ENCODE results near the gene CARMIL1.

Gene CARMIL1

DNA sequence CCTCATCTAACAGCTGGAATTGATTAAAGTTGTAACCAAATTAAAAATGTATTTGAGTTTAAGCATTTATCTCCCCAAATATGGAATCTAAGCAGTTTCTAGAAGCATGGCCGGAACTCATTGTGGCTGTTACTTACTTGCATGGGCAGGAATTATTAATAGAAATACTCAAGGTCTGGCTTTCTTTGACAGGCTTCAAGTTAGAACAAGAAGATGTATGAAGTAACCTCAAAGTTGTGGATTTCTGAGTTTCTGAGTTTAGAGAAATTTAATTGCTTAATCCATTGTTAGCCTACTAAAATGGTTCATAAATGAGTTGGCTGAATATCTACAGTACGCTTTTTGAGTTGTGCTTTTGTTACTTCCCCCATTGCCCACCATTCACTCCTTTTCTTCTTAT is 7.7 kb downstream of the CARMIL1 start (continued):
- TF ChIP-seq ZNF202 (tag by site-specific recombination; IDR thresholded peaks at IDR 0.05; ENCODE audit: borderline replicate concordance) (no peak), KLF1 (tag by site-specific recombination; IDR thresholded peaks at IDR 0.05) (no peak), ZNF211 (tag by site-specific recombination; IDR thresholded peaks at IDR 0.05; ENCODE audit: low read depth) (no peak), ZNF423 (tag by site-specific recombination; IDR thresholded peaks at IDR 0.05) (no peak), ZBTB21 (tag by site-specific recombination; IDR thresholded peaks at IDR 0.05) (no peak), ZNF24 (tag by site-specific recombination; IDR thresholded peaks at IDR 0.05) (no peak), ZBTB17 (tag by site-specific recombination; IDR thresholded peaks at IDR 0.05) (no peak)
- TF ChIP-seq, protein P1, sequence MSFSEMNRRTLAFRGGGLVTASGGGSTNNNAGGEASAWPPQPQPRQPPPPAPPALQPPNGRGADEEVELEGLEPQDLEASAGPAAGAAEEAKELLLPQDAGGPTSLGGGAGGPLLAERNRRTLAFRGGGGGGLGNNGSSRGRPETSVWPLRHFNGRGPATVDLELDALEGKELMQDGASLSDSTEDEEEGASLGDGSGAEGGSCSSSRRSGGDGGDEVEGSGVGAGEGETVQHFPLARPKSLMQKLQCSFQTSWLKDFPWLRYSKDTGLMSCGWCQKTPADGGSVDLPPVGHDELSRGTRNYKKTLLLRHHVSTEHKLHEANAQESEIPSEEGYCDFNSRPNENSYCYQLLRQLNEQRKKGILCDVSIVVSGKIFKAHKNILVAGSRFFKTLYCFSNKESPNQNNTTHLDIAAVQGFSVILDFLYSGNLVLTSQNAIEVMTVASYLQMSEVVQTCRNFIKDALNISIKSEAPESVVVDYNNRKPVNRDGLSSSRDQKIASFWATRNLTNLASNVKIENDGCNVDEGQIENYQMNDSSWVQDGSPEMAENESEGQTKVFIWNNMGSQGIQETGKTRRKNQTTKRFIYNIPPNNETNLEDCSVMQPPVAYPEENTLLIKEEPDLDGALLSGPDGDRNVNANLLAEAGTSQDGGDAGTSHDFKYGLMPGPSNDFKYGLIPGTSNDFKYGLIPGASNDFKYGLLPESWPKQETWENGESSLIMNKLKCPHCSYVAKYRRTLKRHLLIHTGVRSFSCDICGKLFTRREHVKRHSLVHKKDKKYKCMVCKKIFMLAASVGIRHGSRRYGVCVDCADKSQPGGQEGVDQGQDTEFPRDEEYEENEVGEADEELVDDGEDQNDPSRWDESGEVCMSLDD (tag by site-specific recombination; IDR thresholded peaks at IDR 0.05): no peak

GRCh38 chr6:25287941-25288340 is 8.8 kb downstream of the CARMIL1 start:
- no peak overlapping the region for H3K27ac ChIP-seq (ENCODE audit: extremely low read depth, low read depth, low read length)
- ChIA-PET POLR2A (interaction anchor here (0.6 kb wide), 1 partner anchor 19 kb away, joined by 4 read pairs; no protein-coding TSS in a partner anchor), CTCF (interaction anchor here (1.7 to 2.3 kb wide), 3 partner anchors 9 to 202 kb away, joined by 5 to 7 read pairs (median 5); partner anchors contain the start of gene CARMIL1)
- no peaks in the 10 kb centered on the region for H3K9me3 ChIP-seq (ENCODE audit: control insufficient read depth, insufficient read depth, low read depth, low read length)
- no peaks in the 10 kb centered on the region for H3K36me3 ChIP-seq (ENCODE audit: control insufficient read depth in 2 of 2, insufficient read depth in 1 of 2, low read length in 2 of 2)
- H3K4me1 ChIP-seq (ENCODE audit: control insufficient read depth, insufficient read depth, low read length): no peaks in the 10 kb centered on the region; the same call in 1 of the 2 replicates
- TF ChIP-seq ZNF114 (tag by site-specific recombination; IDR thresholded peaks at IDR 0.05) (no peak), ZNF214 (tag by site-specific recombination; IDR thresholded peaks at IDR 0.05; ENCODE audit: borderline replicate concordance) (no peak), ZFP69B (tag by site-specific recombination; IDR thresholded peaks at IDR 0.05) (no peak), ZNF501 (tag by site-specific recombination; IDR thresholded peaks at IDR 0.05) (no peak), GLI4 (tag by site-specific recombination; IDR thresholded peaks at IDR 0.05) (no peak)
- TF ChIP-seq, protein P2, sequence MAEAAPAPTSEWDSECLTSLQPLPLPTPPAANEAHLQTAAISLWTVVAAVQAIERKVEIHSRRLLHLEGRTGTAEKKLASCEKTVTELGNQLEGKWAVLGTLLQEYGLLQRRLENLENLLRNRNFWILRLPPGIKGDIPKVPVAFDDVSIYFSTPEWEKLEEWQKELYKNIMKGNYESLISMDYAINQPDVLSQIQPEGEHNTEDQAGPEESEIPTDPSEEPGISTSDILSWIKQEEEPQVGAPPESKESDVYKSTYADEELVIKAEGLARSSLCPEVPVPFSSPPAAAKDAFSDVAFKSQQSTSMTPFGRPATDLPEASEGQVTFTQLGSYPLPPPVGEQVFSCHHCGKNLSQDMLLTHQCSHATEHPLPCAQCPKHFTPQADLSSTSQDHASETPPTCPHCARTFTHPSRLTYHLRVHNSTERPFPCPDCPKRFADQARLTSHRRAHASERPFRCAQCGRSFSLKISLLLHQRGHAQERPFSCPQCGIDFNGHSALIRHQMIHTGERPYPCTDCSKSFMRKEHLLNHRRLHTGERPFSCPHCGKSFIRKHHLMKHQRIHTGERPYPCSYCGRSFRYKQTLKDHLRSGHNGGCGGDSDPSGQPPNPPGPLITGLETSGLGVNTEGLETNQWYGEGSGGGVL (tag by site-specific recombination; IDR thresholded peaks at IDR 0.05): no peak
- no peak overlapping the region for H3K4me3 ChIP-seq (ENCODE audit: low read depth, low read length)

GRCh38 chr6:25288518-25288917 is 9.3 kb downstream of the CARMIL1 start:
- H3K27ac ChIP-seq (ENCODE audit: extremely low read depth, low read depth, low read length): no peak overlapping the region
- CTCF ChIA-PET: interaction anchor here (1.7 to 2.3 kb wide), 3 partner anchors 9 to 201 kb away, joined by 5 to 7 read pairs (median 5); partner anchors contain the start of gene CARMIL1
- TF ChIP-seq ZNF133 (tag by site-specific recombination; IDR thresholded peaks at IDR 0.05) (no peak), ZNF202 (tag by site-specific recombination; IDR thresholded peaks at IDR 0.05; ENCODE audit: borderline replicate concordance) (no peak), ZNF791 (tag by site-specific recombination; IDR thresholded peaks at IDR 0.05) (no peak), ZNF114 (tag by site-specific recombination; IDR thresholded peaks at IDR 0.05) (no peak), ZNF26 (tag by site-specific recombination; IDR thresholded peaks at IDR 0.05) (no peak), ZNF549 (tag by site-specific recombination; IDR thresholded peaks at IDR 0.05) (no peak), SCRT1 (tag by site-specific recombination; IDR thresholded peaks at IDR 0.05; ENCODE audit: borderline replicate concordance) (no peak), ZNF138 (tag by site-specific recombination; IDR thresholded peaks at IDR 0.05; ENCODE audit: borderline replicate concordance) (no peak), ZBTB8A (tag by site-specific recombination; IDR thresholded peaks at IDR 0.05) (no peak), ZFP37 (tag by site-specific recombination; IDR thresholded peaks at IDR 0.05) (no peak), PRDM1 (tag by site-specific recombination; IDR thresholded peaks at IDR 0.05) (no peak), ZNF488 (tag by site-specific recombination; IDR thresholded peaks at IDR 0.05) (no peak)
- TF ChIP-seq, protein P3, sequence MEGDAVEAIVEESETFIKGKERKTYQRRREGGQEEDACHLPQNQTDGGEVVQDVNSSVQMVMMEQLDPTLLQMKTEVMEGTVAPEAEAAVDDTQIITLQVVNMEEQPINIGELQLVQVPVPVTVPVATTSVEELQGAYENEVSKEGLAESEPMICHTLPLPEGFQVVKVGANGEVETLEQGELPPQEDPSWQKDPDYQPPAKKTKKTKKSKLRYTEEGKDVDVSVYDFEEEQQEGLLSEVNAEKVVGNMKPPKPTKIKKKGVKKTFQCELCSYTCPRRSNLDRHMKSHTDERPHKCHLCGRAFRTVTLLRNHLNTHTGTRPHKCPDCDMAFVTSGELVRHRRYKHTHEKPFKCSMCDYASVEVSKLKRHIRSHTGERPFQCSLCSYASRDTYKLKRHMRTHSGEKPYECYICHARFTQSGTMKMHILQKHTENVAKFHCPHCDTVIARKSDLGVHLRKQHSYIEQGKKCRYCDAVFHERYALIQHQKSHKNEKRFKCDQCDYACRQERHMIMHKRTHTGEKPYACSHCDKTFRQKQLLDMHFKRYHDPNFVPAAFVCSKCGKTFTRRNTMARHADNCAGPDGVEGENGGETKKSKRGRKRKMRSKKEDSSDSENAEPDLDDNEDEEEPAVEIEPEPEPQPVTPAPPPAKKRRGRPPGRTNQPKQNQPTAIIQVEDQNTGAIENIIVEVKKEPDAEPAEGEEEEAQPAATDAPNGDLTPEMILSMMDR (tag by site-specific recombination; IDR thresholded peaks at IDR 0.05): no peak
- H3K4me3 ChIP-seq (ENCODE audit: low read depth, low read length): no peak overlapping the region
- H3K36me3 ChIP-seq (ENCODE audit: control insufficient read depth in 2 of 2, insufficient read depth in 1 of 2, low read length in 2 of 2): no peaks in the 10 kb centered on the region
- POLR2A ChIA-PET: no interaction called here
- no peaks in the 10 kb centered on the region for H3K9me3 ChIP-seq (ENCODE audit: control insufficient read depth, insufficient read depth, low read depth, low read length)
- no peaks in the 10 kb centered on the region; the same call in 1 of the 2 replicates for H3K4me1 ChIP-seq (ENCODE audit: control insufficient read depth, insufficient read depth, low read length)
